Fibroblast of the aortic adventitia (primary cell): ENCODE measurements around the gene DDX20. TPM values are rescaled to one million over a fixed set of nuclear protein-coding genes. Genes with fewer than 3 reads are reported as not detected.
A peak's percentile ranks its signal among the peaks of the same experiment; 100 is the strongest.

Source experiments
- DNase-seq: peaks from one replicate; pipeline ENCODE4 v3.0.0-alpha.2; 2010; ENCODE audit warnings: low read depth
- H3K4me3 ChIP-seq: 2 replicates; pipeline ENCODE4 v1.5.1; 2011; ENCODE audit warnings: low read depth, mild to moderate bottlenecking, control low read depth, low read length, moderate library complexity
- CTCF ChIP-seq: IDR thresholded peaks from 2 replicates; pipeline ENCODE4 v1.5.1; 2011; ENCODE audit warnings: mild to moderate bottlenecking, low read length, control low read depth, inconsistent platforms; ENCODE audit not compliant: insufficient read depth
- total RNA-seq: library from RNA; depleted of rRNA; stranded (reverse); fragments of >200 nt; gene quantifications from 2 replicates; pipeline ENCODE4 v1.2.3, GENCODE V29; 2012; ENCODE audit warnings: low replicate concordance

Gene DDX20
- total RNA-seq, 1 donor, result 17.1 TPM

GRCh38 chr1:111776391-111776790 is 20.7 kb downstream of the DDX20 start:
- DNase-seq, result no peak
- TF ChIP-seq CTCF, result no peak
- no peak overlapping the region for H3K4me3 ChIP-seq

GRCh38 chr1:111776861-111777260 is 21.2 kb downstream of the DDX20 start:
- DNase-seq, result no peak
- H3K4me3 ChIP-seq, result no peak overlapping the region
- TF ChIP-seq CTCF, result no peak

- DNase-seq, result no peak
- TF ChIP-seq CTCF, result no peak
- H3K4me3 ChIP-seq, result no peak overlapping the region
These were observed 21.6 kb downstream of the DDX20 start for GRCh38 chr1:111777301-111777700.

- no peak for TF ChIP-seq CTCF
- no peak for DNase-seq
These were observed 22.4 kb downstream of the DDX20 start for GRCh38 chr1:111778066-111778465.

GRCh38 chr1:111778541-111779051 is 22.9 kb downstream of the DDX20 start:
- no peak overlapping the region for H3K4me3 ChIP-seq
- no peak for TF ChIP-seq CTCF
- DNase-seq, result peak; percentile 81

More at GRCh38 chr1:111778066-111778465, 22.4 kb downstream of the DDX20 start:
- no peak overlapping the region for H3K4me3 ChIP-seq

- no peak for TF ChIP-seq CTCF
- no peak overlapping the region for H3K4me3 ChIP-seq
- no peak for DNase-seq
These were observed 23.8 kb downstream of the DDX20 start for GRCh38 chr1:111779546-111779945.

- TF ChIP-seq CTCF, result no peak
- no peak overlapping the region for H3K4me3 ChIP-seq
- DNase-seq, result no peak
These were observed 28.7 kb downstream of the DDX20 start for GRCh38 chr1:111784273-111784901.
